ENCODE data around the gene ZNF497.

GRCh38 chr19:58380662-58381459 is 18.3 kb upstream of the ZNF497 start, which contains the start of gene ZNF837:
- no peak for TF ChIP-seq CTCF (IDR thresholded peaks at IDR 0.05)
- TF ChIP-seq POLR2A (IDR thresholded peaks at IDR 0.05), result no peak

Data from lower leg skin (tissue), 3 donors.